Activated CD4-positive, alpha-beta T cell treated with anti-CD3 and anti-CD28 coated beads, Interleukin-2, amount 50 U/mL, for 48 hours (primary cell): ENCODE measurements around the gene NBEAL2.
A peak's percentile ranks its signal among the peaks of the same experiment; 100 is the strongest.

Source experiments
- DNase-seq, 2 experiments: peaks; one replicate each; pipeline ENCODE4 v3.0.0-alpha.2; 2020

The NBEAL2 gene

GRCh38 chr3:46987319-46987742, 7.9 kb downstream of the NBEAL2 start:
- DNase-seq = no peak

DNA sequence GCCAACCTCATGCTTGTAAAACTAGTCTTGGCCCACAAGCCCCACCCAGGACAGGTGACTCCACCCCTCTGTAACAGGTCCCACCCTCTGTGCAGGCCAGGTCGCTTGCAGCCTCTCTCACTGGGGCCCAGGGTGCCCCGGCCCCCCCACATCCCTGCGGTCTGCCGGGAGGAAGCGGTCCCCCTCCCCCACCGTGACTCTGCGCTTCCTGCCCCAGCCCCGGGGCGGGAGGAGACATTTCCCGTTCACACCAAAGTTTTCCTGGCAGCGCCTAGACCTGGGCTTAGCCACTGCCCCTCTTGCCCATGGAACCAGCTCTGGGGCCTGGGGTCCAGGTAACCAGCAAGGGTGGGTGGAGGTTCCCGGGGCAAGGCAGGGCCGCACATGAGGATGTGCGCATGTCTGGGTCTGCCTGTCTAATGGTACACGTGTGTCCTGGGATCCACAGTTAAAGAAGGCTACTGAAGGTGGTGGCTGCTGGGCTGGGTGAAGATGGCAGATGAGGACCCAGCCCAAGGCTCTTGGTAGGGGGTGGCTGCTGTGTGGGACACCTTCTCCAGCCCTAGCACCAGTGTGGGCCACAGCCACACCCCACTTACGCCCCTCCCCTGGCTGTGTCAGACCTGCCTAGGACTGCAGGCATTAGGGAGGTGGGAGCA, 8.4 kb downstream of the NBEAL2 start:
- peak; percentile 88 to 92 for DNase-seq

DNA sequence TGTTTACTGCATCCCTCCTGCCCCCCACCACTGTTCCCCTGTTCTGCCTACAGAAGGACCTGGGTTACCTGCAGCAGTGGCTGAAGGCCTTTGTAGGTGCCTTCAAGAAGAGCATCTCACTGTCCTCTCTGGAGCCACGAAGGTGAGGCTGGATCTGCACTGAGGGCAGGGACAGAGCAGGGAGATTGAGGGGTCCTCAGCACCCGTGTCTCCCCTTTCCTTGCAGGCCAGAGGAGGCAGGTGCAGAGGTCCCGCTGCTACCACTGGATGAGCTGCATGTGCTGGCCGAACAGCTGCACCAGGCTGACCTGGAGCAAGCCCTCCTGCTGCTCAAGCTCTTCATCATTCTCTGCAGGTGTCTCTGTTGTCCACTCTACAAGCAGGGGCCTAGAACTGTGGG, 9.2 kb downstream of the NBEAL2 start:
- no peak for DNase-seq

DNA sequence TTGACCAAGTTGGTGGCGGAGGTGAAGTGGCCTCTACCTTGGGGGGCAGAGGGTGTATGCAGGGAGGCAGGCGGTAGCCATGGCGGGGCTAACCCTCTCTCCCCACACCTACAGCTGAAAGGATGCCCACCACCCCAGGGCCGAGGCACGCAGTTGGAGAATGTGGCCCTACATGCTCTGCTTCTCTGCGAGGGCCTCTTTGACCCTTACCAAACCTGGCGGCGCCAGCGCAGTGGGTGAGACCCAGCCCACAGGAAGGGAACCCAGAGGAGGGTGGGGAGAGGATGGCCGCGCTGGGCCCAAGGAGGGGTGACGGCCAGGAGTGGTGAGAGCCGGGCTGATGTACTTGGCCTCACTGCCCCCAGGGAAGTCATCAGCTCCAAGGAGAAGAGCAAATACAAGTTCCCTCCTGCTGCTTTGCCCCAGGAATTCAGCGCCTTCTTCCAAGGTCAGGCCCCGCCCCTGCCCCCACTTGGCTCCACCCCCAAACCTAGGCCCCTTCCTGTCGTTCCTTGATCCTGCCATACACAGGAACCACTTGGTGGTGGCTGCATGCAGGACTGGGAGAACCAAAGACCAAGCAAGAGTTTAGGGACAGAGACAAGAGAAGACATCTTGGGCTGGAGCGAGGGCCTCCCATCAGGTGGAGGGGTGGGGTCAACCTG, 9.8 kb downstream of the NBEAL2 start:
- DNase-seq = no peak

DNA sequence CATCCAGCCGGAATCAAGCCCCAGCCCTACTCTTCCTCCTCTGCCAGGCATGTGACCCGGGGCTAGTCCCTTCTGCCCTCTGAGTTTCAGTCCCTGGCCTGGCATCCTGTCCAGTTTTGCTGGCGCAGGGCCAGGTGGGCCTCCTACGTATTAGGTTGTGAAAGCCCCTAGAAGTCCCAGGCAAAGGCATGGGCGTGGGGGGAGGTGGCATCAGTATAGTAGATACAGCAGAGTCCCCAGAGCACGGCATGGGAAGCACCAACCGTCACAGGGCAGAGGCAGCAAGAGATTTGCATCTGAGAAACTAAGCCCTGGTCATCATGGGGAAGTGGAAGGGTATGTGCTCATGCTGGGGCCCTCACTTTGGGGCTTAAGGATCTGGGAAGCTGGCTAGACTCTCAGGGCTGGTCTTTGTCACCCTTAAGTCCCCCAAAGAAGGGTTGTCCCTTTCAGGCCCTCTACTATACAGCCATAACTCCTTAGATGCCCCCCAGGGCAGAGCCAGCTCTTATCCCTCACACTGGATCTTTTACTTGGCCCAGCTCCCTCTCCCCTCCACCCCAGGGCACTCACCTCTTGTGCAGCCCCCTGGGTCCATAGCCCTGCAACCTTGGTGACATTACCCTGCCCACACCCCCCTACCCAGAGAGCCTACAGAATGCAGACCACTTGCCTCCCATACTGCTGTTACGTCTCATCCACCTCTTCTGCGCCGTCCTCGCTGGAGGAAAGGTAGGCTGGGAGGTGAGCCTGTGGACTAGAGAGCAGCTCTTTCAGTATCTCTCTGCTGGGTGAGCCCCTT, 11.3 kb downstream of the NBEAL2 start:
- DNase-seq = no peak

- no peak for DNase-seq
Observed at GRCh38 chr3:46991406-46992165, 12.1 kb downstream of the NBEAL2 start.

DNA sequence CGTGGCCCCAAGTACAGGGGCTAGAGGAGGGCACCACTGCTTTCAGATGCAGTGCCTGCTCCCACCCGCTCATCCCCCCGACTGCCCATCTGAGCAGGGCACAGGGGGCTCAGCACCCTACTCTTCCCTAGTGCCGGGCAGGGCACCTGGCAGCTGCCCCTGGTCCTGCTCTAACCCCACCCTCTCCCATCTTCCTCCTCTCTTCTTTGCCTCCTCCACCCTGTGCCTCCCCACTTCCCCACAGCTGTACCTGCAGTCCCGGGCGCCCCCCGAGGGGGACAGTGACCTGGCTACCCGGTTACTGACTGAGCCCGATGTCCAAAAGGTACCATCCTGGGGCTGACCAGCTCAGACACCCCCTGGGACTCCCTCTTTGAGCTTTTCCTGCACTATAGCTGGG, 12.8 kb downstream of the NBEAL2 start:
- DNase-seq = no peak

DNA sequence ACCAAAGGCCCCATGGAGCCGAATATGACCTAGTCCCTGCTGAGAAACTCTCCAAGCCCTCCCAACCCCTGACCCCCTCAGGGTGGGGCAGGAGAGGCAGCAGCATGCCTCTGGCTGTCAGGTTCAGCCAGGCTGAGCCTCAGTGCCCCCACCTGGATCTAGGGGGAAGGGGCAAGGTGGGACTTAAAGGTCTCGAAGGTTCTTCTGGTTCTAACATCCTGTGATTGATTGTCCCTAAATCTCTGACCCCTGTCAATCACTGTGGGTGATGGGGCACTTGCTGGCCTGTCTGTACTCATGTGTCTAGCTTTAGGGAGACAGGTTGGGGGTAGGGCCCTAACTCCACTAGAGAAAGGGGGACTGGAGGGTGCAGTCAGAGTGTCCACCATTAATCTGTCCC, 13.8 kb downstream of the NBEAL2 start:
- DNase-seq = no peak

GRCh38 chr3:46993986-46994385, 14.5 kb downstream of the NBEAL2 start:
- DNase-seq = no peak

- DNase-seq = no peak
Observed at GRCh38 chr3:46994801-46995731, 15.6 kb downstream of the NBEAL2 start.

- no peak for DNase-seq
Observed at GRCh38 chr3:46995901-46996562, 16.6 kb downstream of the NBEAL2 start.

- no peak for DNase-seq
Observed at GRCh38 chr3:46996689-46997452, 17.4 kb downstream of the NBEAL2 start.

- no peak for DNase-seq
Observed at GRCh38 chr3:46997453-46998091, 18.1 kb downstream of the NBEAL2 start.

DNA sequence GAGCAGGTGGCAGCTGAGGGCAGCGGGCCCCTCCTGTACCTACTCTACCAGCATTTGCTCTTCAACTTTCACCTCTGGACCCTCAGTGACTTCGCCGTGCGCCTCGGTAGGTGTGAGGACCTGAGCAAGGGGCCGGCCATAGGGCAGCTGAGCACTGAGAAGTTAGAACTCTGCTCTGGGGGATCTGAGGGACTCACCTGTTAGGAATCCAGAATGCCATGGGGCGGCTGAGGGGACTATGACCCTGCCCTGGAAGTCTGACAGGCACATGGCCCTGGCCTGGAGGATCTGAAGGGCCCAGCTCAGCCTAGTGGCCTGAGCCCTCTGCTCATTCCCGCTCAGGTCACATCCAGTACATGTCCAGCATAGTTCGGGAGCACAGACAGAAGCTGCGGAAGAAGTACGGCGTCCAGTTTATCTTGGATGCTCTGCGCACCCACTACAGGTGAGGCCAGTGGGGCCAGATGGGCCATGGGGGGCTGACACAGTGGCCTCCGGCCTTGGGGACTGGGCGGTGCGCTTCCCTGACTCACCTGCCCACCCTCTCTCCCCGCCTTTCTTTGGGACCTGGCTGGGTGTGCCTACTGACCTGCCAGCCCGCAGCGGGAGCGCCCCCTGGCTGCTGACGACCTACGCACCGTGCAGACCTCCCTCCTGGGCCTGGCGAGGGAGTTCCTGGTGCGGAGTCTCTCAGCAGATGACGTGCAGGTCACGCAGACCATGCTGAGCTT, 18.8 kb downstream of the NBEAL2 start:
- DNase-seq = peak; percentile 76 to 81

DNA sequence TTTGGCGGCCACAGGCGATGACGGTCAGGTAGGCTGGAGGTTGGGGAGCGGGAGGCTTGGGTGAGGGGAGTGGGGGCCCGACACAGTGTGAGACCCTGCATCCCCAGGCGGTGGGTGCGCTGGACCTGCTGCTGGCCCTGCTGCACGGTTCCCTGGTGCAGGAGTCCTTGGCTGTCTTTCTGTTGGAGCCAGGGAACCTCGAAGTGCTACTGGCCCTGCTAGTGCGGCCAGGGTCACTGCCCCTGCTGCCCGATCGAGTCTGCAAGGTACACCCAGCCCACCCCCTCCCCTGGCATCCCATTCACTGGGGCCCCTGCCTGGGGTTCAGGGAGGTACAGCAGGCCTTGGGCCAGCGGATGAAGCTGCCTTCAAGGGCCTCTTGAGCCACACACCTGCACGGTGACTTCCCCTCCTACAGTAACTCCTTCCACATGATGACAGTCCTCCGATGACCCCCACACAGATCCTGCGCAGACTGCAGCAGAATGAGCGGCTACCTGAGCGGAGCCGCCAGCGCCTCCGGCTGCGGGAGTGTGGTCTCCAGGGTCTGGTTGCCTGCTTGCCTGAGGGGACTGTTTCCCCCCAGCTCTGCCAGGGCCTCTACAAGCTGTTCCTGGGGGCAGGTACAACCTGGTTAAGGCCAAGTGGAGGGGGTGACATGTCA, 19.5 kb downstream of the NBEAL2 start:
- DNase-seq = no peak

GRCh38 chr3:46999516-47000197, 20.2 kb downstream of the NBEAL2 start:
- no peak for DNase-seq

DNA sequence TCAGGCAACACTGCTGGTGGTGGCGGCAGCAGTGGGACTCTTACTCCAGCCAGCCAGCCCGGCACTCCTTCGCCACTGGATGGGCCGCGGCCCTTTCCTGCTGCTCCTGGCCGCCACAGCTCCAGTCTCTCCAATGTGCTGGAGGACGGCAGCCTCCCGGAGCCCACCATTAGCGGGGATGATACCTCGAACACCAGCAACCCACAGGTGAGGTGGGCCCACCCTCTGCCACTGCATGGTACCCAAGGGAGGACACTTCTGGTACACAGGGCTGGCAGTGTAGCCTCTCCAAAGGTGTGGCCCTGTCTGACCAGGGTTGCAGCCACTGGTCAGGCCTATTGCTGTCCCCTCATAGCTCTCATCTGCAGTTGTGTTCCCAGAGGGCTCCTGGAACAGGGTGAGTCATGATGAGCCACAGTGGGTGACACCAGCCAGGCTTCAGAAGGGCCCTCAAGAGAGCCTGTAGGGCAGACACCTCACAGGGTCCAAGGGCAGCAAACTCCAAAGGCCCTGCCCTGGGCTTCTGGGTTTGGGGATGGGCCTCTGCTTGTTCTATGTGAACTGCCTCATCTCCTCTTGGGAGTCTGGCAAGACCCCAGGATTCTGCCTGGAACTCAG, 20.8 kb downstream of the NBEAL2 start:
- DNase-seq = no peak
